A549 treated with AZD9567 at 1 μM for 4 hours (cell line): Measurements from ENCODE around the gene ADAT1. TPM values are rescaled to one million over a fixed set of nuclear protein-coding genes. Genes with fewer than 3 reads are reported as not detected.

Experiments
- total RNA-seq: library from RNA; stranded (reverse); fragments of 200-300 nt; extraction: Qiagen RNA extraction; gene quantifications from 5 replicates; pipeline ENCODE4 v1.2.3, GENCODE V29; 2022; ENCODE audit not compliant: insufficient read depth

The ADAT1 gene
- 28.4 to 40.0 TPM (median 39.5 TPM) in 5 replicates for total RNA-seq

GRCh38 chr16:75622761-75623605, at the start of gene ADAT1:
ADAT1 (minus strand) TSS chr16:75623281; CDS start chr16:75620799, 2,482 bp downstream.

GRCh38 chr16:75647492-75648264, 24.6 kb upstream of the ADAT1 start, which contains the start of the genes KARS1 and TERF2IP:
KARS1 (minus strand) TSS chr16:75647665; CDS start chr16:75647639, 26 bp downstream.
TERF2IP (plus strand) TSS chr16:75647773; CDS start chr16:75647883, 110 bp downstream.

GRCh38 chr16:75566040-75566757, 56.9 kb downstream of the ADAT1 start, which contains the start of gene GABARAPL2:
GABARAPL2 (plus strand) TSS chr16:75566379; CDS start chr16:75566487, 108 bp downstream.

GRCh38 chr16:75555707-75556430, 67.2 kb downstream of the ADAT1 start, which contains the start of gene TMEM231:
TMEM231 (minus strand) TSS chr16:75556252; CDS start chr16:75556209, 43 bp downstream.

Other genes with a start within 250 kb of the ADAT1 start
- 53.9 to 76.5 TPM (median 61.0 TPM) in 5 replicates for gene CFDP1, start 189.8 kb downstream of the ADAT1 start, total RNA-seq
- 15.2 to 18.3 TPM (median 16.9 TPM) in 5 replicates for gene TMEM170A, start 158.6 kb downstream of the ADAT1 start, total RNA-seq
- gene CHST6, start 127.8 kb downstream of the ADAT1 start, total RNA-seq, result 0.12 to 0.20 TPM (median 0.14 TPM) in 4 of 5 replicates, not detected in the other
- gene CHST5, start 87.2 kb downstream of the ADAT1 start, total RNA-seq, result 0.03 to 0.18 TPM (median 0.03 TPM) in 3 of 5 replicates, not detected in the others
- gene TMEM231, start 67.0 kb downstream of the ADAT1 start, total RNA-seq, result 9.4 to 12.9 TPM (median 10.5 TPM) in 5 replicates
- gene GABARAPL2, start 56.9 kb downstream of the ADAT1 start, total RNA-seq, result 76.4 to 95.7 TPM (median 90.8 TPM) in 5 replicates
- gene KARS1, start 24.4 kb upstream of the ADAT1 start, total RNA-seq, result 155 to 203 TPM (median 165 TPM) in 5 replicates
- 45.4 to 51.7 TPM (median 47.7 TPM) in 5 replicates for gene TERF2IP, start 24.5 kb upstream of the ADAT1 start, total RNA-seq
- gene CPHXL2, start 53.7 kb upstream of the ADAT1 start, total RNA-seq, result not detected in 5 replicates
- 0.07 TPM in 1 of 5 replicates, not detected in the others for gene DUXB, start 78.2 kb upstream of the ADAT1 start, total RNA-seq
- gene CPHXL, start 103.2 kb upstream of the ADAT1 start, total RNA-seq, result not detected in 5 replicates